Mesendoderm (in vitro differentiated cells): ENCODE data around the gene PPP1R2B.

Experiments used
- DNase-seq: peaks from one replicate; pipeline ENCODE4 v3.0.0; 2013
- H2AK5ac ChIP-seq: 2 replicates; pipeline ENCODE4 v1.6.1; 2013; ENCODE audit warnings: low read length, inconsistent platforms
- H2BK120ac ChIP-seq: 2 replicates; pipeline ENCODE4 v1.6.1; 2013; ENCODE audit warnings: low read depth, mild to moderate bottlenecking, low read length, moderate library complexity, mixed read lengths
- H2BK15ac ChIP-seq: replicated peaks from 2 replicates; pipeline ENCODE4 v1.6.1; 2013; ENCODE audit warnings: low read depth, mild to moderate bottlenecking, moderate library complexity
- H2BK5ac ChIP-seq: 2 replicates; pipeline ENCODE4 v1.6.1; 2013; ENCODE audit warnings: low read length, inconsistent platforms
- H3K18ac ChIP-seq: 2 replicates; pipeline ENCODE4 v1.6.1; 2013; ENCODE audit warnings: mild to moderate bottlenecking, low read length, mixed read lengths
- H3K23ac ChIP-seq: one replicate; pipeline ENCODE4 v1.6.1; 2013; ENCODE audit warnings: low read length
- H3K27ac ChIP-seq: 2 replicates; pipeline ENCODE4 v1.5.1; 2013; ENCODE audit warnings: low read depth, mild to moderate bottlenecking, inconsistent platforms, low read length, moderate library complexity
- H3K27me3 ChIP-seq: 2 replicates; pipeline ENCODE4 v1.6.1; 2013; ENCODE audit warnings: low read length, control low read depth, mild to moderate bottlenecking, inconsistent platforms; ENCODE audit not compliant: insufficient read depth, poor library complexity
- H3K36me3 ChIP-seq: 2 replicates; pipeline ENCODE4 v1.6.1; 2013; ENCODE audit warnings: low read length, inconsistent platforms; ENCODE audit not compliant: control insufficient read depth, insufficient read depth
- H3K4ac ChIP-seq: one replicate; pipeline ENCODE4 v1.6.1; 2013; ENCODE audit warnings: low read depth, mild to moderate bottlenecking, low read length, moderate library complexity
- H3K4me1 ChIP-seq: 2 replicates; pipeline ENCODE4 v1.6.1; 2013; ENCODE audit warnings: low read depth, low read length, inconsistent platforms; ENCODE audit not compliant: control insufficient read depth
- H3K4me2 ChIP-seq: 2 replicates; pipeline ENCODE4 v1.6.1; 2013; ENCODE audit warnings: low read length
- H3K4me3 ChIP-seq: 2 replicates; pipeline ENCODE4 v1.5.1; 2013; ENCODE audit warnings: mild to moderate bottlenecking, low read length
- H3K56ac ChIP-seq: one replicate; pipeline ENCODE4 v1.6.1; 2013; ENCODE audit warnings: low read length
- H3K79me1 ChIP-seq: 2 replicates; pipeline ENCODE4 v1.6.1; 2013; ENCODE audit warnings: low read length, inconsistent platforms
- H3K79me2 ChIP-seq: 2 replicates; pipeline ENCODE4 v1.6.1; 2013; ENCODE audit warnings: mild to moderate bottlenecking, low read length; ENCODE audit not compliant: control insufficient read depth, insufficient read depth
- H3K9ac ChIP-seq: 2 replicates; pipeline ENCODE4 v1.6.1; 2013; ENCODE audit warnings: low read length, inconsistent platforms
- H4K5ac ChIP-seq: one replicate; pipeline ENCODE4 v1.6.1; 2013; ENCODE audit warnings: low read length
- H4K8ac ChIP-seq: one replicate; pipeline ENCODE4 v1.6.1; 2013; ENCODE audit warnings: low read depth, mild to moderate bottlenecking, control low read depth, low read length, moderate library complexity
- WGBS: extraction: QIAGEN DNeasy Blood & Tissue Kit; methylation state at CpG from one replicate; pipeline ENCODE4 v1.1.7; 2013; ENCODE audit warnings: low lambda C conversion rate, missing lambda C conversion rate; ENCODE audit not compliant: insufficient coverage; ENCODE audit errors: extremely low coverage; 5-methylcytosine and 5-hydroxymethylcytosine counted together

The PPP1R2B gene

GRCh38 chr5:156871212-156871611, 21.1 kb downstream of the PPP1R2B start:
- no peak overlapping the region for H3K56ac ChIP-seq
- no peak overlapping the region for H4K5ac ChIP-seq
- no peak overlapping the region for H2AK5ac ChIP-seq
- no peak for DNase-seq
- H3K4me2 ChIP-seq = no peak overlapping the region
- H3K79me2 ChIP-seq = no peaks in the 10 kb centered on the region
- no peak overlapping the region for H2BK5ac ChIP-seq
- no peaks in the 10 kb centered on the region for H3K79me1 ChIP-seq
- no peak overlapping the region for H3K18ac ChIP-seq
- H3K27me3 ChIP-seq = no peaks in the 10 kb centered on the region
- H3K23ac ChIP-seq = no peak overlapping the region
- no peak overlapping the region for H3K4ac ChIP-seq
- no peak overlapping the region for H4K8ac ChIP-seq
- no peaks in the 10 kb centered on the region for H3K4me1 ChIP-seq
- no peak overlapping the region for H3K27ac ChIP-seq
- no CpG with 5 or more reads among the region's 1 CpG for WGBS
- no peak overlapping the region for H2BK15ac ChIP-seq
- peak overlapping the region; percentile 45 for H2BK120ac ChIP-seq
- H3K36me3 ChIP-seq = no peaks in the 10 kb centered on the region
- H3K4me3 ChIP-seq = no peak overlapping the region
- no peak overlapping the region for H3K9ac ChIP-seq

- no peak overlapping the region for H3K18ac ChIP-seq
- no peak overlapping the region for H2AK5ac ChIP-seq
- WGBS = no CpG with 5 or more reads among the region's 3 CpGs
- H3K79me1 ChIP-seq = no peaks in the 10 kb centered on the region
- H3K4me1 ChIP-seq = no peaks in the 10 kb centered on the region
- no peak overlapping the region for H3K27ac ChIP-seq
- H3K4me3 ChIP-seq = no peak overlapping the region
- H3K36me3 ChIP-seq = no peaks in the 10 kb centered on the region
- no peak overlapping the region for H3K9ac ChIP-seq
- H3K27me3 ChIP-seq = no peaks in the 10 kb centered on the region
- no peak overlapping the region for H4K8ac ChIP-seq
- no peak overlapping the region for H3K4ac ChIP-seq
- no peak overlapping the region for H4K5ac ChIP-seq
- DNase-seq = no peak
- no peak overlapping the region for H3K4me2 ChIP-seq
- no peak overlapping the region for H3K23ac ChIP-seq
- no peak overlapping the region for H2BK120ac ChIP-seq
- no peak overlapping the region for H3K56ac ChIP-seq
- H3K79me2 ChIP-seq = no peaks in the 10 kb centered on the region
- no peak overlapping the region for H2BK15ac ChIP-seq
- H2BK5ac ChIP-seq = no peak overlapping the region
Observed at GRCh38 chr5:156879665-156880285, 29.7 kb downstream of the PPP1R2B start.

GRCh38 chr5:156883316-156883875, 33.3 kb downstream of the PPP1R2B start:
- Histone ChIP-seq H2BK120ac (no peak overlapping the region), H3K9ac (no peak overlapping the region), H3K4me3 (no peak overlapping the region), H3K79me1 (no peaks in the 10 kb centered on the region), H4K8ac (no peak overlapping the region), H3K27ac (no peak overlapping the region), H2BK5ac (no peak overlapping the region), H3K36me3 (no peaks in the 10 kb centered on the region), H4K5ac (no peak overlapping the region), H3K18ac (no peak overlapping the region), H3K56ac (no peak overlapping the region), H3K4ac (no peak overlapping the region), H2AK5ac (no peak overlapping the region), H3K79me2 (no peaks in the 10 kb centered on the region), H3K27me3 (no peaks in the 10 kb centered on the region), H3K4me2 (no peak overlapping the region), H2BK15ac (no peak overlapping the region), H3K23ac (no peak overlapping the region), H3K4me1 (no peaks in the 10 kb centered on the region)
- no CpG with 5 or more reads among the region's 3 CpGs for WGBS
- DNase-seq = no peak

GRCh38 chr5:156888520-156888919, 38.4 kb downstream of the PPP1R2B start:
- no peaks in the 10 kb centered on the region for H3K79me1 ChIP-seq
- no CpG with 5 or more reads among the region's 2 CpGs for WGBS

GRCh38 chr5:156892223-156892622, 42.1 kb downstream of the PPP1R2B start:
- Histone ChIP-seq H3K4me1 (no peaks in the 10 kb centered on the region), H3K4me3 (no peak overlapping the region), H3K23ac (no peak overlapping the region), H2AK5ac (no peak overlapping the region), H3K27me3 (no peaks in the 10 kb centered on the region), H4K8ac (no peak overlapping the region), H3K18ac (no peak overlapping the region), H2BK120ac (no peak overlapping the region), H3K27ac (no peak overlapping the region), H3K79me2 (no peaks in the 10 kb centered on the region), H2BK15ac (no peak overlapping the region), H3K9ac (no peak overlapping the region), H3K4me2 (no peak overlapping the region), H3K36me3 (no peaks in the 10 kb centered on the region), H3K56ac (no peak overlapping the region), H3K79me1 (no peaks in the 10 kb centered on the region), H3K4ac (no peak overlapping the region), H2BK5ac (no peak overlapping the region), H4K5ac (no peak overlapping the region)
- peak; percentile 19 for DNase-seq
- WGBS = no CpG with 5 or more reads among the region's 1 CpG

More at GRCh38 chr5:156888520-156888919, 38.4 kb downstream of the PPP1R2B start:
- Histone ChIP-seq H3K27me3 (no peaks in the 10 kb centered on the region), H3K18ac (no peak overlapping the region), H2BK5ac (no peak overlapping the region), H3K4me1 (no peaks in the 10 kb centered on the region), H2BK15ac (no peak overlapping the region), H4K8ac (no peak overlapping the region), H3K4me2 (no peak overlapping the region), H3K4ac (no peak overlapping the region), H3K27ac (no peak overlapping the region), H3K36me3 (no peaks in the 10 kb centered on the region), H2AK5ac (no peak overlapping the region), H2BK120ac (no peak overlapping the region), H3K56ac (no peak overlapping the region), H3K4me3 (no peak overlapping the region), H3K79me2 (no peaks in the 10 kb centered on the region), H3K9ac (no peak overlapping the region), H3K23ac (no peak overlapping the region), H4K5ac (no peak overlapping the region)
- no peak for DNase-seq

GRCh38 chr5:156892864-156893263, 42.8 kb downstream of the PPP1R2B start:
- Histone ChIP-seq H3K79me1 (no peaks in the 10 kb centered on the region), H3K79me2 (no peaks in the 10 kb centered on the region), H3K18ac (no peak overlapping the region), H3K23ac (no peak overlapping the region), H3K9ac (no peak overlapping the region), H3K4ac (no peak overlapping the region), H3K27ac (no peak overlapping the region), H2BK5ac (no peak overlapping the region), H4K5ac (no peak overlapping the region), H3K27me3 (no peaks in the 10 kb centered on the region), H2AK5ac (no peak overlapping the region), H2BK120ac (no peak overlapping the region), H3K56ac (no peak overlapping the region), H2BK15ac (no peak overlapping the region), H3K4me3 (no peak overlapping the region), H3K4me2 (no peak overlapping the region), H4K8ac (no peak overlapping the region), H3K36me3 (no peaks in the 10 kb centered on the region), H3K4me1 (no peaks in the 10 kb centered on the region)
- no peak for DNase-seq
- WGBS = no CpG with 5 or more reads among the region's 4 CpGs
